ENCODE data around the gene SLCO4C1.

GRCh38 chr5:102313912-102314311 lies 17.8 kb upstream of the SLCO4C1 start:
- TF ChIP-seq POLR2AphosphoS5 (IDR thresholded peaks at IDR 0.05; ENCODE audit: borderline replicate concordance, low read depth, low read length) (no peak), EZH2 (IDR thresholded peaks at IDR 0.05) (no peak), FOXP2 (optimal IDR thresholded peaks at IDR 0.05; ENCODE audit: control extremely low read depth, extremely low read length, insufficient read depth) (no peak)

Data from SK-N-MC (cell line).